ENCODE results near the gene DCANP1.

Gene DCANP1

DNA sequence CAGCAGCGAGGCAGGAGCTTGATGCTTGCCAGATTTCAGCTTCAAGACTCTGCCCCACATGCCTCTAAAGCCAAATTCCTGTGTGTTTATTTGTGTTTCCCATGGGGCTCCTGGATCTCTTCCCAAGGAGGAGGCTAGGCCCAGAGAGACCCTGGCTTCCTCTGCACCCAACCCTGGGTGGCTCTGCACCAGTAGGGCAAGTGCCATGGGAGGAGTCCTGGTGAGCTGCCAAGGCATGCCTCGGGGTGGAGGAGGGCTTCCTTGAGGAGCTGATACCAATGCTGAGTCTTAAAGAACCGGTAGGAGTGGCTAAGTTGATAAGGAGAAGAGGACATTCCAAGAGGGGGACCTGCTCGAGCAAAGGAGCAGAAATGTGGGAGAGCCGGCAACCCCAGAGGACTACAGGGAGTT, 11.8 kb upstream of the DCANP1 start:
- TF ChIP-seq REST (IDR thresholded peaks at IDR 0.05; ENCODE audit: insufficient read depth in 1 of 2, low read depth in 2 of 2, low read length in 2 of 2): no peak
- TF ChIP-seq TAF1 (IDR thresholded peaks at IDR 0.05; ENCODE audit: borderline replicate concordance, insufficient read depth, low read length): no peak
- no peak for TF ChIP-seq FOXP2 (optimal IDR thresholded peaks at IDR 0.05; ENCODE audit: borderline replicate concordance, extremely low read depth, extremely low read length, insufficient read depth)
- TF ChIP-seq POLR2AphosphoS5 (IDR thresholded peaks at IDR 0.05; ENCODE audit: low read depth, low read length): no peak
- no peak for TF ChIP-seq SIN3A (IDR thresholded peaks at IDR 0.05; ENCODE audit: borderline replicate concordance, insufficient read depth, low read length)

- no peak for TF ChIP-seq FOXP2 (optimal IDR thresholded peaks at IDR 0.05; ENCODE audit: borderline replicate concordance, extremely low read depth, extremely low read length, insufficient read depth)
- TF ChIP-seq TAF1 (IDR thresholded peaks at IDR 0.05; ENCODE audit: borderline replicate concordance, insufficient read depth, low read length): no peak
- TF ChIP-seq SIN3A (IDR thresholded peaks at IDR 0.05; ENCODE audit: borderline replicate concordance, insufficient read depth, low read length): no peak
- no peak for TF ChIP-seq REST (IDR thresholded peaks at IDR 0.05; ENCODE audit: insufficient read depth in 1 of 2, low read depth in 2 of 2, low read length in 2 of 2)
- no peak for TF ChIP-seq POLR2AphosphoS5 (IDR thresholded peaks at IDR 0.05; ENCODE audit: low read depth, low read length)
Measured at GRCh38 chr5:135458356-135458755, 11.2 kb upstream of the DCANP1 start.

GRCh38 chr5:135457424-135458071, 10.4 kb upstream of the DCANP1 start:
- no peak for TF ChIP-seq POLR2AphosphoS5 (IDR thresholded peaks at IDR 0.05; ENCODE audit: low read depth, low read length)
- TF ChIP-seq SIN3A (IDR thresholded peaks at IDR 0.05; ENCODE audit: borderline replicate concordance, insufficient read depth, low read length): no peak
- no peak for TF ChIP-seq TAF1 (IDR thresholded peaks at IDR 0.05; ENCODE audit: borderline replicate concordance, insufficient read depth, low read length)
- no peak for TF ChIP-seq REST (IDR thresholded peaks at IDR 0.05; ENCODE audit: insufficient read depth in 1 of 2, low read depth in 2 of 2, low read length in 2 of 2)
- TF ChIP-seq FOXP2 (optimal IDR thresholded peaks at IDR 0.05; ENCODE audit: borderline replicate concordance, extremely low read depth, extremely low read length, insufficient read depth): no peak

DNA sequence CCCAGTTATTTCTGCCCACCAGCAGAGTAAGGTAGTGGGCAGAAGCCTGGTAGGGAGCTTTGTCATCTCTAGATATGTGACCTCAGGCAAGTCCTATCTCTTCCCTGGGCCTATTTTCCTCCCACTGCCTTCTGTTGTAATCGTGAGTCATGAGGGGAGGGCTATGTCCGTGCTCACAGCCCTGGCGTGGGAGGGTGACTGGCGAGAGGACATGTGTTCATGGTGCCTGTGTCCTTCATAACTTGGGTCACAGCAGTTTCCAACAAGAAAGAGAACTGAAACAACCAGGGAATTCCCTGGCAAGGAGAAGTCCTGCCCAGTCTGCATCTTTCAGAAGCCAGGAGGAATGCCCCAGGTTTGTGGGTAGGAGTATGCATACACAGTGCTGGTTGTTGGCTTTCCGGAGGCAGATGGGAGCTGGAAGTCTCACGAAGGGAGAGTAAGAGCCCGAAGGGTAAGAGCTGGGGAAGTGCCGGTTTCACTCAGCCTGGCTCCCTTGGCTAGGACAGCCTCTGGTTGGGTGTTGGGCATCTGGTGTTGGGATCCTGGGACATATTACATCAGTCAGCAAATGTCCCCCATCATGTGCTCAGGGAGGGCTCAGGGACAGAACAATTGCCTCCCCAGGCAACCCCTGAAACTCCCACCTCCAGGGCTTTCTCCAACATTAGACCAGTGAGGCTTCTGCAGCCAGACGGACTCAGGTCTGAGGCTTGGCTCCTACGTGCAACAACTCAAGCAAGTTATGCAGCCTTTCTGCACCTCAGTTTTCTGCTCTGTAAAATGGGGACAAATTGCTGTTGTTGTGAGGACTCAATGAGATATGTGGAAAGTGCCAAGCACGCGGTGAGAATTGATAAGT, 9.3 kb upstream of the DCANP1 start:
- no peak for TF ChIP-seq POLR2AphosphoS5 (IDR thresholded peaks at IDR 0.05; ENCODE audit: low read depth, low read length)
- no peak for TF ChIP-seq TAF1 (IDR thresholded peaks at IDR 0.05; ENCODE audit: borderline replicate concordance, insufficient read depth, low read length)
- no peak for TF ChIP-seq FOXP2 (optimal IDR thresholded peaks at IDR 0.05; ENCODE audit: borderline replicate concordance, extremely low read depth, extremely low read length, insufficient read depth)
- TF ChIP-seq REST (IDR thresholded peaks at IDR 0.05; ENCODE audit: insufficient read depth in 1 of 2, low read depth in 2 of 2, low read length in 2 of 2): no peak
- TF ChIP-seq SIN3A (IDR thresholded peaks at IDR 0.05; ENCODE audit: borderline replicate concordance, insufficient read depth, low read length): no peak

Data from PFSK-1 (cell line).